ENCODE measurements around the gene LDLRAD4. TPM values are rescaled to one million over a fixed set of nuclear protein-coding genes. Genes with fewer than 3 reads are reported as not detected.
"Not testable (repeated sequence)": the region's sequence is repeated elsewhere in the genome, so short reads cannot be mapped to it uniquely, and the experiment has no call there.

The LDLRAD4 gene
- polyA plus RNA-seq, 12 donors = 9.1 to 19.0 (median 11.9) TPM; not detected in 1

- DNase-seq = no peak
Observed at GRCh38 chr18:13460946-13461345, 242.4 kb downstream of the LDLRAD4 start.

- no peak for DNase-seq
Observed at GRCh38 chr18:13461469-13461868, 242.9 kb downstream of the LDLRAD4 start.

GRCh38 chr18:13461936-13462335, 243.4 kb downstream of the LDLRAD4 start:
- no peak for DNase-seq

- no peak for DNase-seq
Observed at GRCh38 chr18:13462686-13463085, 244.1 kb downstream of the LDLRAD4 start.

GRCh38 chr18:13463526-13464210, 245.1 kb downstream of the LDLRAD4 start:
- no peak for DNase-seq

GRCh38 chr18:13464432-13465123, 246.0 kb downstream of the LDLRAD4 start:
- no peak for DNase-seq

GRCh38 chr18:13465124-13465446, 246.5 kb downstream of the LDLRAD4 start:
- no peak for DNase-seq

GRCh38 chr18:13465476-13465875, 246.9 kb downstream of the LDLRAD4 start:
- DNase-seq = no peak

- DNase-seq = no peak
Observed at GRCh38 chr18:13470516-13471197, 252.1 kb downstream of the LDLRAD4 start.

- DNase-seq = no peak
Observed at GRCh38 chr18:13471198-13471845, 252.8 kb downstream of the LDLRAD4 start.

- no peak for DNase-seq
Observed at GRCh38 chr18:13471971-13472628, 253.5 kb downstream of the LDLRAD4 start.

GRCh38 chr18:13473751-13474150, 255.2 kb downstream of the LDLRAD4 start:
- DNase-seq = no peak

GRCh38 chr18:13474336-13474735, 255.8 kb downstream of the LDLRAD4 start:
- DNase-seq = no peak

- DNase-seq = no peak
Observed at GRCh38 chr18:13474907-13475545, 256.5 kb downstream of the LDLRAD4 start.

GRCh38 chr18:13476312-13476711, 257.8 kb downstream of the LDLRAD4 start:
- not testable (repeated sequence) for DNase-seq

- no peak for DNase-seq
Observed at GRCh38 chr18:13477147-13477683, 258.7 kb downstream of the LDLRAD4 start.

GRCh38 chr18:13480571-13481255, 262.2 kb downstream of the LDLRAD4 start:
- DNase-seq = no peak

- no peak for DNase-seq
Observed at GRCh38 chr18:13481331-13481730, 262.8 kb downstream of the LDLRAD4 start.

- DNase-seq = no peak
Observed at GRCh38 chr18:13481820-13482617, 263.5 kb downstream of the LDLRAD4 start.

GRCh38 chr18:13482618-13482945, 264.0 kb downstream of the LDLRAD4 start:
- DNase-seq = no peak

Data from muscle of arm (tissue), 12 donors.